ENCODE measurements around the gene HIF1AN.
A peak's percentile ranks its signal among the peaks of the same experiment; 100 is the strongest.

Gene HIF1AN

DNA sequence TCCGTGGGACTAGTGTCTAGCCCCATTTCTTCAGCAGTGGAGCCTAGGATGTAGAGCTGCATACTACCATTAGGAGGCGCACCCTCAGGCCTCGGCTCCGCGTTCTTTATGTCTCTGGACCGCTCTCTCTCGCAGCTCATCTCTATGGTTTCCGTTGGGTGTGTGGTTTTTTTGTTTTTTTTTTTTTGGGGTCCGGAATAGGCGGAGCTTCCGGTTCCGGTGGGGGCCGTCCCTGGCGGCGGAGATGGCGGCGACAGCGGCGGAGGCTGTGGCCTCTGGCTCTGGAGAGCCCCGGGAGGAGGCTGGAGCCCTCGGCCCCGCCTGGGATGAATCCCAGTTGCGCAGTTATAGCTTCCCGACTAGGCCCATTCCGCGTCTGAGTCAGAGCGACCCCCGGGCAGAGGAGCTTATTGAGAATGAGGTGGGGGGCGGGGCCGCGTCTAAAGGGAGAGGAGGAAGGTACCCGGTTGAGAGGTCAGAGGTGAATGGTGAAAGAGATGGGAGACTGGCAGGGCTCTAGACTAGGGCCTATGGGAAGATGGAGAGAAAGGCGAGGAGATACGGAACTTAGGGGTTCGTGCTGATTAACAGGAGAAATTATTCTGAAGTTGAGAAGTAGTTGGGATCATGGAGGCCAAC lies at the start of gene HIF1AN:
HIF1AN (plus strand) TSS at position 229 of the 639 bp plus-strand sequence; CDS start at position 245, 16 bp downstream.
- DNase-seq (ENCODE audit: low read depth), result peak; percentile 75

DNA sequence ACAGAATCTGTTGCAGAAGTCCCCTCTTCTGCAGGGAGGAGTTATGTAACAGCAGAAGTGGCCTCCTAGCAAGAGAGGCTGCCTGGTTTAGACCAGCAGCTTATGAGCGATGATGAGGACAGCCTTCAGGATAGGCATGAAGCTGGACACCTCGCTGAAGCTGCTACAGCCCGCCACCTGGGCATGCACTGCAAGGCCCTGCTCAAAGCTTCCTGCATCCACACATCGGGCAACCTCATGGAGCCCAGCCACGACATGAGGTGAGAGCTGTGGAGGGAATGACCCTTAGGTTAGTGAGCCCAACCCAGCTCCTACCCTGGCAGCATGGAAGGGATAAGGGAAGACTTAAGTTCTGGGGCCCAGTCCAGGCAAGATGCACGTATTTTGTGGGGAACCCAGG lies 48.2 kb upstream of the HIF1AN start:
- DNase-seq (ENCODE audit: low read depth), result no peak

DNA sequence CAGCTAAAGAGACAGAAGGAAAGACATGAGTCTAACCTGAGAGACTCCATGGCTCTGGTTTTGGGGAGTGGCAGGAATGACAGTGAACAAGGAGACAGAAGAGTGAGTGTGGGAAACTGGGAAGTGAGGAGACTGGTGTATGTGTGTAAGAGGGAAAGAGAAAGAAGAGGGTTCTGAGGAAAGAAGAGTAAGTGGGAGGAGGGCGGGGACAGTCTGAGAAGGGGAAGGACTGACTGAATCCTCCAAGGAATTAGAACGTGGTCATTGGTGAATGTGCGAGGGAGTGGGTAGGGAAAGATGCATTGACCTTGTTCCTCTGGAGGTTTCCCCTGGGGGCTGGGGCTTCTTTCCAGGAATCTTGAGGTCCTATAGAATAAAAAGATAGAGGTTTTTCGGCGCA lies 46.3 kb upstream of the HIF1AN start:
- DNase-seq (ENCODE audit: low read depth), result no peak

DNA sequence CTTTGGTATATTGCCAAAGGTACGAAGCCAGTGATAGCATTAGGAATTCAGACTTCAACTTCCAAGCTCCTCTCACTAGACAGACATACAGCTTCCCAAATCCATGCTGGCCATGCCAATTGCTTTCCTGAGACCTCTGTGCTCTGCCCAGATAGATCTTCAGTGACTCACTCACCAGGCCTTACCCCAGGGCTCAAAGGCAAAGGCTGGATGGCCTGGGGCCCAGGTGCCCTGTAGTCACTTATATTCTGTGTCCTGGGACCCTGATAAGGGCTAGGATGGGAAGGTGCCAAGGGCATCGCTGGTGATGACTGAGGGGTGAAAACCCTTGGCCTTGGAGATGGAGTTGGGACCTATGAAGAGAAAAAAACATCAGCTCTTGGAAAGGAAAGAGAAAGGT lies 45.2 kb upstream of the HIF1AN start:
- no peak for DNase-seq (ENCODE audit: low read depth)

DNA sequence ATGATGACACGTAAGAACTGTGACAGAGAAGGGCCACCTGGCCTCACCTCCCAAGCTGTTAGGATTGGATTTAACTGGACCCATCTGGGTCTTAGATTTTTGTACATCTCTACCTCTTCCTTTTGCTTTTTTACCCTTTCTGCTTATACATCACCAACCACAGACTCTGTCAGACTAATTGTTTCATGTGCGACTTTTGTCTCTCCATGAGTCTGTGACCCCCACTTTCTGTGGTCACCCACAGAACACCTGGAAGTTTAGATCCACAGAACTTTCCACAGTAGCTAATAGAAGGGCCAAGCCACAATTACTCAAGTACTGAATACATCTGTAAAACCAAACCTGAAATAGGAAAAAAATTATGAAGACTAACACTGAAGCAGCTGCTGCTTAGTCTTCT lies 39.2 kb upstream of the HIF1AN start:
- no peak for DNase-seq (ENCODE audit: low read depth)

DNA sequence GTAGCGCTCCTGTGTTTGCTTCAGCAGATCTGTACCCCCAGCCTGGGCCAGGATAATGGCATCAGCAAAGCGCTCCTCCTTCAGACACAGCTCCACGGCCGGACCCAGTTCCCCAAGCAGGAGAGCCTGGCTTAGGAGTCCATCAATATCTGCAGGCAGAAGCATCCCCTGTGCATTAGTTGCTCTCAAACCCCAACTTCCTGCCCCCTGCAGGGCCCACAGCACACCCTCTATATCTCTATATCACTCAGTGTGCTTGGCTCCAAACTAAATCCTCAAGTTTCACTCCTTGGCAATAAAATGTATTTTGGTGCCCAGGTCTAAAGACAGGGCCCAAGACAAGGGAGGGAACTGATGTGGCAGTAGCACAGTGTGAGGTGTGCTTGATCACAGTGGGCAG lies 37.7 kb upstream of the HIF1AN start:
- no peak for DNase-seq (ENCODE audit: low read depth)

DNA sequence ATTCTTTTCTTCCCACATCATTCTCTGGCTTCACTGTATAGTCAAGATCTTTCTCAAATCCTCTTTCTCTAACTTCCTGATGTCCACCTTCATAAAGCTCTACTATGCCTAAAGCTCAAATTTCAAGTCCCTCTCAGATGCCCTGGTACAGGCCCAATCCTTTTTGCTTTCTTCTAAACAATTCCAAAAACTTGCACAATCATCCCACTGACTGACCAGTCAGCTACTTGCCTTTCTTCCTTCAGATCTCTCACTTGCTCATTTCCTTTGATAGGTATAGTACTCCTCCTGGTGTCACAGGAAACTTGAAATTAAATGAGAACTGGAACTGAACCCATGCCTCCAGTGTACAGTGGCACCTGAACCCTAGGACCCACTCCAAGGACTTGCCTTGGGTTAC lies 34.3 kb upstream of the HIF1AN start:
- no peak for DNase-seq (ENCODE audit: low read depth)

DNA sequence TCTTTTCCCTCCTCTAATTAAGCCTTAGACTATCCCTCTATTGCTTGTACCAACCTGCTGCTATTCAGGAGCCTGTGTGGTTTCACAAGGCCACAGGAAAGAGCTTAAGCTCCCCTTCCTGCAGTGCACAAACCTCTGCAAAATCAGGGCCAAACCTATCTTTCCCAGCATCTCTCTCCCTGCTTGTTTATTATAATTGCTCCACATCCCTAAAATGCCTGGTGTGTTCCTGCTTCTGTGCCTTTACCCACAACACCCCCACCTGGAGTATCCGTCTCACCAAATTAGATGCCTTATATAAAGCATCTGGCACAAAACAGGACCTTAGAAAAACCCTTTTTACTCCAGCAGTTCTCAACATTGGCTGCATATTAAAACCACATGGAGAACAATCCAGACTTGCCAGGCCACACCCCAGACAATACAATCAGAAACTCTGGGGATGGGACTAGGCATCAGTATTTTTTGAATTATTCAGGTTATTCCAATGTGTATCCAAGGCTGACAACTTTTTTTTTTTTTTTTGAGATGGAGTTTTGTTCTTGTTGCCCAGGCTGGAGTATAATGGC lies 32.7 kb upstream of the HIF1AN start:
- DNase-seq (ENCODE audit: low read depth), result no peak

DNA sequence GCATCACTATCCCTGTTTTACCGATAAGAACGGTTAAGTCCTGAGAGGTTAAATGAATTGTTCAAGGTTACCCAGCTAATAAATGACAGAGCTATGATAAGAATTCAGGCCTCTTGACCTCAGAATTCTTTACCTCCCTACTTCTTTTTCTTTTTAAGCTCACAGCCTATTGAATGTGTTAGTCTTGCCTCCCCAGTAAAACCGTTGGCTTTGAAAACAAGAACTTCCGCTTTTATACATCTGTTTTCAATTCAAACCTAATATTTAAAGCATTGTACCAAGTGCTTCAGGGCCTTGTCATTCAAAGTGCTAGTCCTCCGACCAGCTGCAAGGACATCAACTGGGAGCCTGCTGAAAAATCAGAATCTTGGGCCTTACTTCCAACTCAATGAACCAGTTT lies 31.6 kb upstream of the HIF1AN start:
- no peak for DNase-seq (ENCODE audit: low read depth)

DNA sequence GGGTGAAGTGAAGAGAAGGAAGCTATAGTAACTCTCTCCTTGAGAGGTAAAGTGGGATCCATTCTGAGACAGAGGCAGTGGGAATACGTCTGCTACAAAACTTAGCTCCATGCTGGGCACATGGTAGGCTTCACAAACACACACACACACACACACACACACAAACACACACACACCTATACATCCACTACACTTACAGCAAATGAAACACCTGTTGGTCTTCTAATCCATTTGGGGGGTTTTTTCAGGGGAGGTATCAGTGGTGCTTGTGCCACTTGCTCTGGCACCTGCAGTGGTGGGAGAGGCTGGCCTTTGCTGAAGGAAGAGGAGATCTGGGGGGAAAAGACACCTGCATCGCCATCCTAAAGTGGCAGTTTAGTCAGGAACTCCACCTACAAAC lies 30.6 kb upstream of the HIF1AN start:
- DNase-seq (ENCODE audit: low read depth), result no peak

DNA sequence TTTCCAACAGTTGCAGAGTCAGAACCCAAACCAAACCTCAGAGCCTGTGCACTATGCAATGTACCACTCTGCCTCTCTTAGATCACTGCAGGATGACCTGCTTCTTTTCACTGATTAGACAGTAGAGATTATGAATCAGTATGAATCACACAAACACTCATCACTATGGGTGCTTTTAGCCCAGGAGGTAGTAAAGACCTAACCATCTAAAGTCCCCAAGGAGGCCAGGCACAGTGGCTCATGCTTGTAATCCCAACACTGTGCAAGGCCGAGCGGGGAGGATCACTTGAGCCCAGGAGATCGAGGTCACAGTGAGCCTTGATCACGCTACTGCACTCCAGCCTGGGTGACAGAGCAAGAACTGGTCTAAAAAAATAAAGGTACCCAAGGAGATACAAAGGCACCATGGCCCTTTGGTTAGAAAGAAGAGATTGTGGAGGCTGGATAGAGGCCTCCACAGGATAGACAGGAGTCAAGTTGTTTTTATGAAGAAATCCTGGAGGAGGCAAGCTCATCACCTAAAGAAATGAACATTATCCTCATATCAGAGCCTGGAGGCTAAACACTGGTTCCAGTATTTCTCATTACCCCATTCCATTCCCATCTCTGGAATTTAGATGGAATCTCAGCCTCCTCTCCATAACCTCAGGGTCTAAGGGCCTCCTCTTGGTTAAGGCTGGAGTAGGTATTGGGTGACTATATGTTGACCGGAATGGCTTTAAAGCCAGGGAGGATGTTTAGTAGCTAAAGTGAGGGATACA lies 29.0 kb upstream of the HIF1AN start:
- DNase-seq (ENCODE audit: low read depth), result no peak

DNA sequence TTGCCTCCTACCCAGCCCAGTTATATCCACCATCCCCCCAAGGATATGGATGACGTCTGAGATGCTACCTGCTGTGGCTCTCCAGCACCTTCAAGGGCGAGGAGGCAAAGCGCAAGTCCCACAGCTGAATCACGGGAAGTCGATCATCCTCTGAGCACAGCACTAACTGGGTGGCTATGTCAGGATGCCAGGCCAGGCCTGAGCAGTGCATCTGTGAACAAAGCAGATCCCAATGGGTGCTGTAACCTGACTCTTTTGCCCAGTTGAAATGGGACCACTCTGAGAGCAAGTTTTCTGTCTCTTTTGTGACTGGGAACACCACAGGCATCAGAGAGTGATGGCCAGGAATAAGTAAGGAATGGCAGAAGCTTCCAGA lies 28.4 kb upstream of the HIF1AN start:
- no peak for DNase-seq (ENCODE audit: low read depth)

DNA sequence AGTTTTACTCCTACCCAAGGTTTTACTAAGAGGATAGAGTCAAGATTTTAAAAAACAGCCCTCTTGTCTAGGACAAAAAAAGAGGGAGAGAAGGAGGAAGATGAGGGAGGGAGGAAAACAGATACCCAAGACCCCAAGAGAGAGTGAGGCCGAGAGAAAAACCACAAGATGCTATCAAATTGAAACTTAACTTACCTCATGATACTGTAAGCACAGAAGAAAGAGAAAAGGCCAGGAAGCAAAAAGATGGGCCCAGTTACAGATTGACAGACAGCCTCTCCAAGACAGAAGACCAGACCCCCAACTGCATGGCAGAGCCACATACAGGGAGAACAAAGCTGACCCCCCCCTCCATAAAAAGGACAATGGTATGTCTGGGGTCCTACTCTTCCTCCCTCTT lies 27.5 kb upstream of the HIF1AN start:
- DNase-seq (ENCODE audit: low read depth), result no peak

DNA sequence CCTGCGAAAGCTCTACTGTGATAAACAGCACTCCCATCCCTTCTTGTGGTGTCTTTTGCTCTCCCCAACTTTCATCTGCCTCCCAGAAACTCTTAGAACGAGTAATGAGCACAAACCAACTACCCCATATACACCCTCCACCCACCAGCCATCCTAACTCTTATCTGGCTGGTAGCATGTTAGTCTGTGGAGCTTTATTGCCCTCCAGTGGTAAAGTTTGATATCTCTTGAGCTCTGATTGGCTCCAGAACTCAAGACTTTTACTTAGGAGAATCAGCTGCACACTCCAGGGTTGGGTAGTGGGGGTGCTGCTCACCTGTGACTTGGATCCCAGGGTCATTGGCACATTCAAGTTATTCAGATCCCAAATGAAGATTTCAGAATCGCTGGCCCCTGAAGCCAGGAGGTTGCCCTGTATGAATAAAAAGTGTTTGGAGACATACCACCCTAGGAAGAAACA lies 27.0 kb upstream of the HIF1AN start:
- DNase-seq (ENCODE audit: low read depth), result no peak

DNA sequence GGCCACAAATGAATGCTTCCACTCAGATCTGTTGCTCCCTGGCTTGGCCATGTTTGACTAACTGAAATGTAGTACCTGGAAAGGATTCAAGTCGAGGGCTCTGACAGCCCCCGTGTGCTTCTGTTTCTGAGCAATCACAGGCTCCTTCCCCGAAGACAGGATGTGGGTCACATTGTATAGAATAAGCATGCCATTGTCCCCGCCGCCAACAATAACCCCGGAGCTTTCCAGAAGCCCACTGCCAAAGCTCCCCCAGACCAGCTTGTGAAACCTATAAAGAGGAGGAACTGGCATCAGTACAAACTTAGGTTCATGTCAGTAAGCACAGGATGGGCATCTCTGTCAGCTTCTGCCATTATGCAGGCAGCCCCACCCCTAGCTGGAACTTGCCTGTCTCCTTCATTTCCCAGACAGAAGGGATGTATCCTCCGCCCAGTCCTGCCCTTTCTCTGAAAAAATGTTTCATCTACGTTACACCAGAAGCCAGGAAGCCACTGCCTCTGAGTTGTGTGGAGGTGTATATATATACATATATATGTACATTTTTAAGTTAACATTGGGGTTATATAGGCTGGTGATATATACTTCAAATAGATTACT lies 26.4 kb upstream of the HIF1AN start:
- no peak for DNase-seq (ENCODE audit: low read depth)

DNA sequence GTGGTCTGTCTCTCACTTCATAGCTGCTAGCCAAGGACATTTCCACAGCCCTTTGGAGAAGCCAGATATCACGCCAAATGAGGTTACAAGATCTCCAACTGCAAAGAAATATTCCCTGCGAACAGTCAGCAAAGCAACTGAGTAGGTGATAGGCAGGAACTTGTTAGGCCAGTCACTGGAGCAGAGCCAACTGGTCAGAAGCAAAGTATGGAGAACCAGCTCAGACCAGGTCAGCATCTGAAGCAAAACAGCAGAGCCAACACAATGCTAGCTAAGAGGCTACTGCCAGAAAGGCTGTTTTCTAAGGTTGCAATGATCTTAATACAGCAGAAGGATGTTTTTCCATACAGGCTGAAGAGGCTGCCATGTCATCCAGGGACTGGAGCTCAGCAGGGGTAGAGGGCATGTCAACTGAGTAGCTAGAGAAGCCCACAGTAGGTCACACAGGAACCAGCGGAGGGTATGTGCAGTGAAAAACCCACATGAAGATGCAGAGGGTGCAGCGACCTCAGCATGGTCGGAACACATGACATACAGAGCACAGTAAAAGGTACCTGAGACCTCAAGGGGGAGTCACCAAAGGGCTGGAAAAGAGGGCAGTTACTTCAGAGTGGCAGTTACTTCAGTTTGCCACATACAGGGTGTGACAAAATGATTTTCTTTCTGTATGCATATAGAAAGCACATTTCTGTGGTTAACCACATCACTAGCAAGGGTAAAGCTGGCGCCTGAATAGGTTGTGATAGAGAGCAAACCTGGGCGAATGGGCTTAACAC lies 25.0 kb upstream of the HIF1AN start:
- peak; percentile 30 for DNase-seq (ENCODE audit: low read depth)

DNA sequence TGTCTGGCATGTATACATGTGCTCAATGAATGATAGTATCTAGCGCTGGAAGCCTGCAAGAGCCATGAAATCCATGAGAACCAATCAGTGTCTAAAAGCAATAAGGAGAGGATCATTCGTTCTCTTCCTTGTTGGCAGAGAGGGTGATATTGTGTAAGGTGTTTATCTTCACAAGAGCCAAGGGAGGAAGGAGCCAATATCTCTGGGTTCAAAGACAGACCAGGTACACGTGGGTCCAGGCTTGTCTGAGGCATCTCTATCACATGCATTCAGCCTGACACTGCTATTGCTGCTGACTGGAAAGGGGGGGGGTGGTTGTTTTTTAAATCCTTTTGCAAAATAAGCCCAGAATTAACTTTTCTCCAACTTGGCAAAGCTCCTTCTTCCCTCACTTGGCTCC lies 20.1 kb upstream of the HIF1AN start:
- no peak for DNase-seq (ENCODE audit: low read depth)

DNA sequence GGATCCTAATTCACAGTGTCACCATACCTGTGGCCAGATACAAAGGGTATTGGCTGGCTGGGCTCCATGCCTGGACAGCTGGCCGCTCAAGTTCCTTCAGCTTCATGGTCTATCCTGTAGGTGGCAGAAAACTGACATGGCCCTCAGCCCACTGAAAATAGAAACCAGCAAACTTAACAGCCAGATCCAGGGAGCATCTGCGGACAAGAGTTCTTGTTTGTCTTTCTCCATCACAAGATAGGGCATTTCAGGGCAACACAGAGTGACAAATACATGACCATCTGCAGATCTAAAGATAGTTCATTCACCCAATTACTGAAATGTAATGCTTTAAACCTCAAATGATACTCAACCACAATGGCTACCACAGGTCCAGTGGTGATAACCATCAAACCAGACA lies 18.9 kb upstream of the HIF1AN start:
- DNase-seq (ENCODE audit: low read depth), result no peak

DNA sequence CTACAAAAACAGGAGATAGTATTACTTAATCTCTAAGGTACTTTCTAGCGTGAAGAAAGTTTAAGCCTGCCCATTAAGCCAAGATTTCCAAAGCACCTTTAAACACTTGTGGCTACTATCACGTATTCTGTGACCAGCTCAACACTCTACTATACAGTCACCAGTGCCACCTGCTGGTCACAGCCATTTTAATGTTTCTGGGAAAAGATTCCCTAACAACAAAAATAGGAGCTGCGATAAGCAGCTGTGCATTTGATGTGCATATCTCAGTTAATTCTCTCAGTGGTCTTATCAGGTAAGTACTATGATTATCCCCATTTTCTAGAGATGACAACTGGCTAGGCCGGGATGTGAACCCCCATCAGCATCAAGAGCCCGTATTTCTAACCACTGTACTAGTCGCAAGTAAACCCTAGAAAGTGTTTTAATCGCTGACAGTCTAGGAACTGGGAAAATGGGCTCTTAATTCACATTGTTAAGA lies 16.9 kb upstream of the HIF1AN start:
- DNase-seq (ENCODE audit: low read depth), result no peak

DNA sequence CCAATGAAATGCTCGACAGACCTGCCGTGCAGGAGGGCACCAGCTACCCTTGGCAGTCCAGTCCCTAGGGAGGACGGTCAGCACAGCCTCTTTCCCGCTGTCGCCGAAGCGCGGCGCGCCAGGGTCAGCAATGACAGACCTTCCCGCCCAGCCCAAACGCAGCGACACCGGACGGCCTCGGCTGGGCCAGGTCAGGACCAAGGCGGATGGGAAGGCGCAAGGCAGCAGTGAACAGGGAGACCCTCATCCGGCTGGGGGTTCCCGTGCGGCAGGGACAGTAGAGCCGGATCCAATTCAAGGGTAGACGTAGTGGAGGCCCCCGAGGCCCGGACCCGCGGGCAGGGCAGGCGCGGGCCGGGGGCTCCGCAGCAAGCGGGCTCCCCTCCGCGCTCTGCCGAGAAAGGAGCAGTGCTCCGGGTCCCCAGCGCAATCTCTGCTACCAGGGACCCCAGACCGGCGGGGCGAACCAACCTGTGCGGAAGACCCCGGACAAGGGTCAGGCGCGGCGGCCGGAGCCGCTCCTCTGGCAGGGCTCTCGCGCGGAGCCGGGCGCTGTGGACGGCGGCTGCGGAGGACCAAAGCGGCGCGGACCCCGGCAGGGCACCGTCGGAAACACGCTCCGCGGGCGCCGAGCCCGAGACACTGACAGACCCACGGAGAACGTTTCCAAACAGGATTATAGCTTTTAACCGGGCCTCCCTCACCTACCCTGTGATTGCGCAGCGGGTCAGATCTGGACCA lies 16.3 kb upstream of the HIF1AN start, which contains the start of gene SEC31B:
SEC31B (minus strand) TSS at position 551 of the 741 bp plus-strand sequence. CDS start 2,909 bp downstream, outside the sequence.
- DNase-seq (ENCODE audit: low read depth), result no peak

DNA sequence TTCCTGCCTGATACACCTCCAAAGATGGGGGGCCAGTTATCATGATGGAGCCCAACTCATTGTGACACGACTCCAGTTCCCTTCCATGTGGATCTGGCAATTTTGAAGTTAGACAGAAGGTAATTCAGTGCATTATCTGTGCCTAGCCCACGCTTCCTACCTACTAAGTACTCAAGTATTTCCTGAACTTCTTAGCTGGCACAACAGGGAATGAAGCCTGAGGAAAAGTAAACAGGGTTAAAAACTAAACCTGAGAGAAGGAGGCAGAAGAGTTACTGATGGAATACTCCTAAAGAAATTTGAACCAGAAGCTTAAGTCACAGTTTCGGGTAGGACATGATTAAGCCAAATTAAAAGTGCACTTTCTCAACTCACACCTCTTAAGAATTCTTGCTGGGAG lies 14.9 kb upstream of the HIF1AN start:
- DNase-seq (ENCODE audit: low read depth), result no peak

Data from stimulated activated CD8-positive, alpha-beta memory T cell treated with anti-CD3 and anti-CD28 coated beads, Interleukin-4, amount 100 ng/mL, for 24 hours (primary cell).